Subcutaneous adipose tissue (tissue), 4 donors: ENCODE measurements around the gene PCGF3. TPM values are rescaled to one million over a fixed set of nuclear protein-coding genes. Genes with fewer than 3 reads are reported as not detected.

Experiments used
- CTCF ChIP-seq: fragments of 450-650 bp; IDR thresholded peaks from one replicate; pipeline ENCODE4 v1.5.1; 2016; ENCODE audit warnings: low read depth, mild to moderate bottlenecking, control low read depth, antibody characterized with exemption, moderate library complexity
- total RNA-seq, 4 donors: library from RNA; depleted of rRNA; stranded (reverse); fragments of >200 nt; gene quantifications; one replicate each; pipeline ENCODE4 v1.1.0, GENCODE V29; 2016

Gene PCGF3
- total RNA-seq, 4 donors from 2014 or later = 36.7 to 72.2 (median 55.0) TPM

DNA sequence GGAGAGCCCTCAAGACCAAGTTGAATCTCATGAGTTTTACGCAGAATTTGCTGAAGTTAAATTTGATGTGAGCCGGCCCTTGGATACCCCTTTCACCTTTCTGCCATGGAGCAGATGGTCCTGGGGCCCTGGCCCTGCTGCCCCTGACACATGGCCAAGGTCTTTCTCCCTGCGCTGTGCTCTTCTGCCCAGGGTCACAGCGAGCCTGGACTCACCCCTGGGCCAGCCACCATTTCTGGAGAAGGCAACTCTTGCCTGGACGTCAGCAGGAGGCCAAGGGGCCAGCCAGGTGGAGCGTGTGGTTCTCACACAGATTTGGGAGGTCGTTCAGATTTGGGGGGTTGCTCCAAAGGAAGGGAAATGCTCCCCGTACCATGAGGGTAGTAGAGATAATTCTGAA is 30.0 kb downstream of the PCGF3 start:
- TF ChIP-seq CTCF = no peak

DNA sequence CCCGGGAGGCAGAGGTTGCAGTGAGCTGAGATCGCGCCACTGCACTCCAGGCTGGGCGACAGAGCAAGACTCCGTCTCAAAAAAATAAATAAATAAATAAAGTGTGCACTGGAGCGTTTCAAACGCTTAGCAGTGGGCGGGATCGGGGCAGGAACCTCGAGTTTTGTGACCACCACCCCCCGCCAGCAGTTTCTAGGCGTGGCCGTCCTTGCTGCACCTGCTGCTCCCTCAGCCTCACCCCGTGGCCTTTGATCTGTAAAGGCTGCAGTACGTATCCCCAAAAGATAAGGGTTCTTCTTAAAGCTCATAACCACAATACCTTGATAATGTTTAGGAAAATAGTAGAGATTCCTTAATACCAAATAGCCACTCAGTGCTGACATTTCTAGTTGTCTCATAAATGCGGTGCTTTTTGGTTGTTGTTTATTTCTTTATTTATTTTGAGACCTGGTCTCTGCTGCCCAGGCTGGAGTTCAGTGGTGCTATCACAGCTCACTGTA is 33.2 kb downstream of the PCGF3 start:
- TF ChIP-seq CTCF = no peak

DNA sequence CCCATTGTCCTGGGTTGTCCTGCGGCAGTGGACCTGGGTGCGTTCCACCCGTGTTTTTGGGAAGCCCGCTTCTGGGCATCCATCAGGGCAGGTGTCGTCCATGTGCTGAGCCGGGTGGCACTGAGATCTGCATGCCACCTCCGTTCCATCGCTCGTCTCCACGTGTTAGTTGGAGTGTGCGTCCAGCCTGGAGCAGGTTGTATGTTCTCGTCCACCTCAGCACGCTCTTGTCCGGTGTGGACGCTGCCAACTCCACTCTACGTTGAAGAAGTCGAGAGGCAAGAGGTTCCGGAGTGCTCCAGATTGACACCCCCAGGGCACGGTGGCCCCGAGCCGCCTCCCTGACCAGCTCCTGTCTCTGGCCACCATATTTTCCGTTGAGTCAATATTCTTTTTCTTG is 33.9 kb downstream of the PCGF3 start:
- no peak for TF ChIP-seq CTCF

GRCh38 chr4:740011-740410 is 34.4 kb downstream of the PCGF3 start:
- TF ChIP-seq CTCF = no peak

GRCh38 chr4:740656-741282 is 35.1 kb downstream of the PCGF3 start:
- no peak for TF ChIP-seq CTCF

DNA sequence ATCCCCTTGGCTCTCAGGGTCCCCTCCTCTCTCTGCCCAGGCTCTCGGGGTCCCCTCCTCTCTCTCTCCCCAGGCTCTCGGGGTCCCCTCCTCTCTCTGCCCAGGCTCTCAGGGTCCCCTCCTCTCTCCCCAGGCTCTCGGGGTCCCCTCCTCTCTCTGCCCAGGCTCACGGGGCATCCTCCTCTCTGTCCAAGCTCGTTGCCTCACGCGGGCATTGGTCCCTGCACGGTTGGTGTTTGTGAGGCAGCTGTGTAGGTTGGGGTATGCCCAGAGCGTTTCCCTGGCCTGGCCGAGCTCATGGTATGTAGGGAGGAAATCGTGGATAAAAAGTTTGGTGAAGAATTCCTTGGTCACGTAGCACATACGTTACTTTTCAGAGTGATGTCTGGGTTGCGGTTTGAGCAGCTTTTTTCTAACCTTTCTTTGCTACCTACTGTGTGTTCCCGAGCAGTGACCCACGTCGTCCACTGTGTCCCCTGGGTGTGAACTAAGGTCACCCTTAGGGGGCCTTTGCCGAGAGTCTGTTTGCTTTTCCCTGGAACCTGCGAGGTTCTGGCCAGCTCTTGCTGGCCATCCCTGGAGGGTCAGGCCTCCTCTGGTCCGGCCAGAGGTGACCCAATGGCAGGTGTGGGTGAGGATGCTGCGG is 36.6 kb downstream of the PCGF3 start:
- no peak for TF ChIP-seq CTCF

DNA sequence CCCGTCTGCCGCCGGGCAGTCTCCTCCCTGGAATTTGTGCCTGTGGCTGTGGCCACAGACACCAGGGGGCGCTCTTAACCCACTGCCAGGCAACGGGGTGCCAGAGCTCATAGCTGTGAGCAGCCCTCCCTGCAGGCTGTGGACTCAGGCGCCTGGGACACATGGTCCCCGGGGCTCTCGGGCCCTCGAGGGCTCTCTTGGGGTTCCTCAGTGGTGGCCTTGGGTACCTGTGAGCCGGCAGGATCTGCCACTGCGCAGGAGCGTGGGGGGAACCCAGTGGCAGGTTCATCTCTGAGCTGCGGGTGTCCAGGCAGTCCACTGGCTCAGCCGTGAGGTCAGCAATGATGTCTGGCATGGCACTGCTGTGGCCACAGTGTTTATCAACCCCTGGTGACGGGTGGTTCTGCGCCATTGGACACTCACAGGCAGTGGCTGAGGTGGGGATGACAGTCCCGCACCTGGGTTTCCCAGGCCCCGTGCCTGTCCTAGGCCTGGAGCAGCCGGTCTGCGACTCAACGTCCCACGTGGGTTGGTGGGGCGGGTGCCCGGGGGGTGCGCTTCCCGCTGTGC is 37.2 kb downstream of the PCGF3 start:
- no peak for TF ChIP-seq CTCF
